ENCODE measurements around the gene MYOM1. TPM values are rescaled to one million over a fixed set of nuclear protein-coding genes. Genes with fewer than 3 reads are reported as not detected.

The MYOM1 gene
- total RNA-seq, 4 donors from 2014 or later = 0.67 to 2.1 (median 1.5) TPM

DNA sequence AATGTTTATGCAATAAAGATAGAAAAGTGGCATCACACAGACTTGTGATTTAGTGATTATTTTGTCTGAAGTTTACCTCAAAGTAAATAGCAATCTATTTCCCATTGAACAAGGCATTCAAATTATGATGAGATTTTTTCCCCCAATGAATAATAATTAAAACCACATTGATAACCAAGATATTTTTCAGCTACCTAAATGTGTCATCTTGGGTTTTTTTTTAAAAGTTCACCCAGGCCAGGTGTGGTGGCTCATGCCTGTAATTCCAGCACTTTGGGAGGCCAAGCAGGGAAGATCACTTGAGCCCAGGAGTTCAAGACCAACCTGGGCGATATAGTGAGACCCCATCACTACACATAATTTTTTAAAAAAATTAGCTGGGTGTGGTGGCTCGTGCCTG lies 27.0 kb downstream of the MYOM1 start:
- TF ChIP-seq, protein P1, sequence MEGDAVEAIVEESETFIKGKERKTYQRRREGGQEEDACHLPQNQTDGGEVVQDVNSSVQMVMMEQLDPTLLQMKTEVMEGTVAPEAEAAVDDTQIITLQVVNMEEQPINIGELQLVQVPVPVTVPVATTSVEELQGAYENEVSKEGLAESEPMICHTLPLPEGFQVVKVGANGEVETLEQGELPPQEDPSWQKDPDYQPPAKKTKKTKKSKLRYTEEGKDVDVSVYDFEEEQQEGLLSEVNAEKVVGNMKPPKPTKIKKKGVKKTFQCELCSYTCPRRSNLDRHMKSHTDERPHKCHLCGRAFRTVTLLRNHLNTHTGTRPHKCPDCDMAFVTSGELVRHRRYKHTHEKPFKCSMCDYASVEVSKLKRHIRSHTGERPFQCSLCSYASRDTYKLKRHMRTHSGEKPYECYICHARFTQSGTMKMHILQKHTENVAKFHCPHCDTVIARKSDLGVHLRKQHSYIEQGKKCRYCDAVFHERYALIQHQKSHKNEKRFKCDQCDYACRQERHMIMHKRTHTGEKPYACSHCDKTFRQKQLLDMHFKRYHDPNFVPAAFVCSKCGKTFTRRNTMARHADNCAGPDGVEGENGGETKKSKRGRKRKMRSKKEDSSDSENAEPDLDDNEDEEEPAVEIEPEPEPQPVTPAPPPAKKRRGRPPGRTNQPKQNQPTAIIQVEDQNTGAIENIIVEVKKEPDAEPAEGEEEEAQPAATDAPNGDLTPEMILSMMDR (IDR thresholded peaks at IDR 0.05) = no peak
- TF ChIP-seq POLR2A (IDR thresholded peaks at IDR 0.05) = no peak
- intact Hi-C loops (cut with DNase I; ENCODE audit: low total_unique reads) = no loop called here
- DNase-seq (ENCODE audit: low spot score in 2 of 2) = no peak
- H3K4me3 ChIP-seq (ENCODE audit: low read depth, poor library complexity, severe bottlenecking) = no peak overlapping the region
- WGBS, 2 donors = 88 to 89% methylated on average over 2 of the region's 2 CpGs

- TF ChIP-seq, protein P1 (IDR thresholded peaks at IDR 0.05) = no peak
- TF ChIP-seq POLR2A (IDR thresholded peaks at IDR 0.05) = no peak
- no peak overlapping the region for H3K4me3 ChIP-seq (ENCODE audit: low read depth, poor library complexity, severe bottlenecking)
- intact Hi-C loops (cut with DNase I; ENCODE audit: low total_unique reads) = no loop called here
- DNase-seq (ENCODE audit: low spot score in 2 of 2) = no peak
Measured at GRCh38 chr18:3192286-3192685, 27.5 kb downstream of the MYOM1 start.

GRCh38 chr18:3190610-3191009 lies 29.2 kb downstream of the MYOM1 start:
- TF ChIP-seq, protein P1 (IDR thresholded peaks at IDR 0.05) = no peak
- TF ChIP-seq POLR2A (IDR thresholded peaks at IDR 0.05) = no peak
- intact Hi-C loops (cut with DNase I; ENCODE audit: low total_unique reads) = no loop called here
- H3K4me3 ChIP-seq (ENCODE audit: low read depth, poor library complexity, severe bottlenecking) = no peak overlapping the region
- WGBS, 2 donors = 87 to 90% methylated on average over 2 of the region's 2 CpGs
- no peak for DNase-seq (ENCODE audit: low spot score in 2 of 2)

DNA sequence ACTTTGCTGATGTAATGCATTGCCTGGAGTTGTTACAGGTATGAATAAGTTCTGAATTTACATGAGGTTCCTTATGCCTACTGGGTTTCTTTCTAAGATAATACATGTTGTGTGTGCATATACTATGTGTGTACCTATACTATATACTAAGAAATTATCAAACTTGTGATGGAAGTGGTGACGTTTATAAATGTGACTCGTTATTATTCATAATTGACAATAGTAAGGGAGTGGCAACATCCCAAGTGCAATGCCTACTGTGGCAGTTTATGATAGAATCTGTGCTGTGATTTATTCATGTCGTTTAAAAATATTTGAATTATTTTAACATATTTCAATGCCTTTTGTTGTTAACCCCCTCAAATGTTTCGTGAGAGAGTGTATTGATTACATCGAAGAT lies 29.9 kb downstream of the MYOM1 start:
- no peak for TF ChIP-seq POLR2A (IDR thresholded peaks at IDR 0.05)
- TF ChIP-seq, protein P1 (IDR thresholded peaks at IDR 0.05) = no peak
- WGBS, 2 donors = 77 to 85% methylated on average over 5 of the region's 5 CpGs
- no peak overlapping the region for H3K4me3 ChIP-seq (ENCODE audit: low read depth, poor library complexity, severe bottlenecking)
- DNase-seq (ENCODE audit: low spot score in 2 of 2) = no peak
- intact Hi-C loops (cut with DNase I; ENCODE audit: low total_unique reads) = no loop called here

DNA sequence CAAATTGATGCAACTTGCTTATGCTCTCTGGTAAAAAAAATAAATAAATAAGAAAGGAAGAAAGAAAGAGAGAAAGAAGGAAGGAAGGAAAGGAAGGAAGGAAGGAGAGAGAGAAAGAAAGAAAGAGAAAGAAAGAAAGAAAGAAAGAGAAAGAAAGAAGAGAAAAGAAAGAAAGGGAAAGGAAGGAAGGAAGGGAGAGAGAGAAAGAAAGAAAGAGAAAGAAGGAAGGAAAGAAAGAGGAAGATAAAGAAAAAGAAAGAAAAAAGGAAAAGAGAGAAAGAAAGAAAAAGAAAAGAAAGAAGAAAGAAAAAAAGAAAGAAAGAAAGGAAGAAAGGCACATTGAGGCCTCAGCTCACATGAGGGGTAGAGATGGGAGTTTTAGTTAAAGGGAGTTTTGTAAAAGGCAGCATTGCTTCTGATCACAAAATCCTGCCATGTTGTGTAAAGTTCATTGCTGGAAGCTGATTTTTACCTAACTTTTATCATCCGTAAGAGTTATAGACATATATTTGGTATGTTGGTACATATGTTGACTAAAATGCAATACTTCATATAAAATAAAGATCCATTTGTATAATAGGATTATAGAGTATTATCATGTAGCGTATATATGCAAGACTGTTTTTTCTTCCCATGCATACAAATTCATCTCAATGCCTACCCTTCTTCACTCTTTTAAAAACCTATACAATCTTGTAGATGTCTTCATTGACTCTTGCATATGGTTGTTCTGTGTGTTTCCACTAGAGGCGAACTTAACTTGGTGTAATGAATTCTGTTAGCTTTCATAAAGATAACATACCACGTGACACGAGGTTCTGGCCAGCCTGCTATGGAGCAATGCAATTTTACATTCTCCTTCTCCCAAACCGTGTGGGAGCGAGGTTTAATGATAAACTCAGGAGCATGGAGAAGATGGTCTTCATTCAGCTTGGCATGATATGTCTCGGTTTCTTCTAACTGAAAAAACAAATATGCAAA lies 32.8 kb downstream of the MYOM1 start:
- TF ChIP-seq, protein P1 (IDR thresholded peaks at IDR 0.05) = no peak
- no peak for TF ChIP-seq POLR2A (IDR thresholded peaks at IDR 0.05)

More for the DNA sequence above, 32.8 kb downstream of the MYOM1 start:
- intact Hi-C loops (cut with DNase I; ENCODE audit: low total_unique reads) = no loop called here
- DNase-seq (ENCODE audit: low spot score in 2 of 2) = no peak
- H3K4me3 ChIP-seq (ENCODE audit: low read depth, poor library complexity, severe bottlenecking) = no peak overlapping the region
- 88 to 90% methylated on average over 8 of the region's 8 CpGs for WGBS, 2 donors
